Retinal pigment epithelial cell (primary cell): ENCODE data around the gene IZUMO1.
"Not testable (repeated sequence)": the region's sequence is repeated elsewhere in the genome, so short reads cannot be mapped to it uniquely, and the experiment has no call there.

Experiments
- DNase-seq: peaks from one replicate; pipeline ENCODE4 v3.0.0-alpha.2; 2010; ENCODE audit warnings: low read depth
- H3K4me3 ChIP-seq: 2 replicates; pipeline ENCODE4 v1.5.1; 2011; ENCODE audit warnings: mild to moderate bottlenecking, low read length, control low read depth, moderate library complexity
- CTCF ChIP-seq: conservative IDR thresholded peaks from 2 replicates; pipeline ENCODE4 v1.5.1; 2011; ENCODE audit warnings: low read depth, low read length, control low read depth, inconsistent platforms

The IZUMO1 gene

GRCh38 chr19:48770266-48770665 is 23.6 kb upstream of the IZUMO1 start:
- TF ChIP-seq CTCF: no peak
- H3K4me3 ChIP-seq: no peak overlapping the region
- DNase-seq: peak; percentile 57

- no peak for DNase-seq
- no peak overlapping the region for H3K4me3 ChIP-seq
- no peak for TF ChIP-seq CTCF
Observed at GRCh38 chr19:48768994-48769713, 22.4 kb upstream of the IZUMO1 start.

- H3K4me3 ChIP-seq, DNase-seq: not testable (repeated sequence)
Observed at GRCh38 chr19:48768171-48768753, 21.6 kb upstream of the IZUMO1 start.

GRCh38 chr19:48765816-48766215 is 19.1 kb upstream of the IZUMO1 start:
- not testable (repeated sequence) for DNase-seq, H3K4me3 ChIP-seq

GRCh38 chr19:48760504-48761205 is 13.9 kb upstream of the IZUMO1 start:
- no peak for TF ChIP-seq CTCF
- H3K4me3 ChIP-seq: no peak overlapping the region
- DNase-seq: no peak

- no peak for TF ChIP-seq CTCF
- no peak overlapping the region for H3K4me3 ChIP-seq
- no peak for DNase-seq
Observed at GRCh38 chr19:48757741-48758144, 11.0 kb upstream of the IZUMO1 start.

GRCh38 chr19:48757089-48757675 is 10.5 kb upstream of the IZUMO1 start:
- no peak overlapping the region for H3K4me3 ChIP-seq
- TF ChIP-seq CTCF: no peak
- no peak for DNase-seq

GRCh38 chr19:48756686-48757085 is 10.0 kb upstream of the IZUMO1 start:
- H3K4me3 ChIP-seq: no peak overlapping the region
- no peak for DNase-seq
- no peak for TF ChIP-seq CTCF
